Neural crest cell (in vitro differentiated cells): ENCODE results near the gene NAV2. TPM values are rescaled to one million over a fixed set of nuclear protein-coding genes. Genes with fewer than 3 reads are reported as not detected.
A peak's percentile ranks its signal among the peaks of the same experiment; 100 is the strongest.

Experiments used
- DNase-seq: peaks from one replicate; pipeline ENCODE4 v3.0.0; 2021; ENCODE audit warnings: low read depth, mixed read lengths, low spot score
- H3K27ac Mint-ChIP-seq: one replicate; pipeline ENCODE4 v1.8.0; 2021; ENCODE audit warnings: mild to moderate bottlenecking, mixed read lengths; ENCODE audit not compliant: unreplicated experiment
- H3K27me3 Mint-ChIP-seq: 2 replicates; pipeline ENCODE4 v1.8.0; 2021; ENCODE audit warnings: low read depth, mild to moderate bottlenecking, mixed read lengths
- H3K36me3 Mint-ChIP-seq: 2 replicates; pipeline ENCODE4 v1.8.0; 2021; ENCODE audit warnings: low read depth, mild to moderate bottlenecking, mixed read lengths
- H3K4me1 Mint-ChIP-seq: 2 replicates; pipeline ENCODE4 v1.8.0; 2021; ENCODE audit warnings: mixed read lengths
- H3K4me3 Mint-ChIP-seq: one replicate; pipeline ENCODE4 v1.8.0; 2021; ENCODE audit warnings: mild to moderate bottlenecking, mixed read lengths
- H3K9me3 Mint-ChIP-seq: 2 replicates; pipeline ENCODE4 v1.8.0; 2021; ENCODE audit warnings: mixed read lengths
- total RNA-seq: library from RNA; stranded (reverse); gene quantifications from 2 replicates; pipeline ENCODE4 v1.2.1, GENCODE V29; 2021
- TF ChIP-seq, protein P1 (sequence below): fragments of 200-600 bp; sonication (generic); conservative IDR thresholded peaks from 2 replicates; pipeline ENCODE4 v1.5.0; 2021; ENCODE audit warnings: antibody characterized with exemption, mild to moderate bottlenecking

NAV2 gene
- total RNA-seq, 1 donor from 2014 or later, result 14.1 TPM

DNA sequence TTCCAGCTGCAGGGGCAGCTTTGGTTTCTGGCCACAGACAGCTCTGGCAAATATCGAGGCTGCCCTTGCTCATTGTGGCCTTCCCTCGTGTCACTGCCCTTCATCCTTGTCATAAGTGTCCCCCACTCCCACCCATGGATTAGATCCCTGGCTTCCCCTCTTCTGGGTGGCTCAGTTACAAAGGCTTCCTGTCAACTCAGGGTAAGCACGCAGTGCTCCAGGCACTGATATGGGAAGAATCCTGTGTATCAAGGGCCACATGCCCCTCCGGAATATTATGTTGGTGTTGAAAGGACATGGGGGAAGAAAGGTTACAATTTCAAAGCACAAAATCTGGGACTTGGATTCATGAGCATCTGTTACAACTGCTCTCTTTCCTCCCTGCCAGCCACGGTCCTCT lies 319.5 kb downstream of the NAV2 start:
- Mint-ChIP-seq H3K27me3 (peaks cover 23% of the 10 kb centered on the region), H3K4me3 (no peak overlapping the region), H3K27ac (no peak overlapping the region), H3K4me1 (peaks cover 27% of the 10 kb centered on the region), H3K9me3 (no peaks in the 10 kb centered on the region), H3K36me3 (no peaks in the 10 kb centered on the region)
- DNase-seq, result no peak
- TF ChIP-seq, protein P1, sequence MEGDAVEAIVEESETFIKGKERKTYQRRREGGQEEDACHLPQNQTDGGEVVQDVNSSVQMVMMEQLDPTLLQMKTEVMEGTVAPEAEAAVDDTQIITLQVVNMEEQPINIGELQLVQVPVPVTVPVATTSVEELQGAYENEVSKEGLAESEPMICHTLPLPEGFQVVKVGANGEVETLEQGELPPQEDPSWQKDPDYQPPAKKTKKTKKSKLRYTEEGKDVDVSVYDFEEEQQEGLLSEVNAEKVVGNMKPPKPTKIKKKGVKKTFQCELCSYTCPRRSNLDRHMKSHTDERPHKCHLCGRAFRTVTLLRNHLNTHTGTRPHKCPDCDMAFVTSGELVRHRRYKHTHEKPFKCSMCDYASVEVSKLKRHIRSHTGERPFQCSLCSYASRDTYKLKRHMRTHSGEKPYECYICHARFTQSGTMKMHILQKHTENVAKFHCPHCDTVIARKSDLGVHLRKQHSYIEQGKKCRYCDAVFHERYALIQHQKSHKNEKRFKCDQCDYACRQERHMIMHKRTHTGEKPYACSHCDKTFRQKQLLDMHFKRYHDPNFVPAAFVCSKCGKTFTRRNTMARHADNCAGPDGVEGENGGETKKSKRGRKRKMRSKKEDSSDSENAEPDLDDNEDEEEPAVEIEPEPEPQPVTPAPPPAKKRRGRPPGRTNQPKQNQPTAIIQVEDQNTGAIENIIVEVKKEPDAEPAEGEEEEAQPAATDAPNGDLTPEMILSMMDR, result no peak

GRCh38 chr11:20032577-20033260 lies 320.1 kb downstream of the NAV2 start:
- no peak overlapping the region for H3K27ac Mint-ChIP-seq
- H3K4me3 Mint-ChIP-seq, result no peak overlapping the region
- TF ChIP-seq, protein P1, result no peak
- DNase-seq, result no peak
- H3K9me3 Mint-ChIP-seq, result no peaks in the 10 kb centered on the region
- no peaks in the 10 kb centered on the region for H3K36me3 Mint-ChIP-seq
- peaks cover 20% of the 10 kb centered on the region for H3K27me3 Mint-ChIP-seq
- peaks cover 23% of the 10 kb centered on the region for H3K4me1 Mint-ChIP-seq

GRCh38 chr11:20033806-20034205 lies 321.2 kb downstream of the NAV2 start:
- Mint-ChIP-seq H3K36me3 (peaks cover 2% of the 10 kb centered on the region), H3K4me3 (no peak overlapping the region), H3K27ac (no peak overlapping the region), H3K9me3 (no peaks in the 10 kb centered on the region), H3K4me1 (peaks cover 29% of the 10 kb centered on the region), H3K27me3 (peaks cover 11% of the 10 kb centered on the region)
- TF ChIP-seq, protein P1, result peak; percentile 32
- DNase-seq, result no peak

DNA sequence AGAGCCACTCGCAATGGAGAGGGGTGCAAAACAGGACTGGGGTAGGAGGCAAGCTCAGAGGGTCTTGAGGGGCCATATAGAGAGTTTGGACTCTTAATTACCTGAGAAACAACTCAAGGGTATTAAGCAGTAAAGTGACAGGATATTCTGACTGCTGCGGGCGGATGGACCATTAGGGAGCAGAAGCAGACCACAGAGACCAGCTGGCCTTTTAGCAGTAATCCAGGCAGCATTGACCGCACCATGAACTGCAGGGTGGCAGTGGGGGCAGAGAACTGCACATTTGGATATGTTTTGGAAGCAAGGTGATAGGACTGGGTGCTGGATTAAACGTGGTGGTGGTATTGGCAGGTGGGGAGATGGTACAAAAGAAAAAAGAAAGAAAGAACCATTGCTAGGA lies 322.3 kb downstream of the NAV2 start:
- peaks cover 5% of the 10 kb centered on the region for H3K27me3 Mint-ChIP-seq

DNA sequence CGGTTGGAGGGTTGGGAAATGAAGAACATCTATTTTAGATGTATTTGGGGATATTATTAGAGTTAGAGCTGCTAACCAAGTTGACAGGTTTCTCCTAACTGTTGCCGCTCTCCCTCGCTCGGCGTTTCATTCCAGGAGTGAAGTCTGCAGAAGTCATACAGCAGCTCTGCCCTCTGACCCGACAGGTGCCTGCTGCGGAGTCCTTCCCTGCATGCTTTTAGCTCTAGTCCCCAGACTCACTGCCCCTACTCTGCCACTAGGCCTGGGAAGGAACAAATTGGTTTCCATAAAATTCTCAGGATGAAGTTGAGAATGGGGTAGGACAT lies 322.7 kb downstream of the NAV2 start:
- peaks cover 2% of the 10 kb centered on the region for H3K36me3 Mint-ChIP-seq
- TF ChIP-seq, protein P1, result no peak
- no peak for DNase-seq
- peak overlapping the region; percentile 38 for H3K27ac Mint-ChIP-seq
- no peak overlapping the region for H3K4me3 Mint-ChIP-seq
- H3K4me1 Mint-ChIP-seq, result peaks cover 36% of the 10 kb centered on the region
- no peaks in the 10 kb centered on the region for H3K9me3 Mint-ChIP-seq
- peaks cover 4% of the 10 kb centered on the region for H3K27me3 Mint-ChIP-seq

More for the DNA sequence above, 322.3 kb downstream of the NAV2 start:
- TF ChIP-seq, protein P1, result no peak
- DNase-seq, result no peak
- H3K4me1 Mint-ChIP-seq, result peaks cover 32% of the 10 kb centered on the region
- peak overlapping the region; percentile 38 for H3K27ac Mint-ChIP-seq
- no peaks in the 10 kb centered on the region for H3K9me3 Mint-ChIP-seq
- H3K36me3 Mint-ChIP-seq, result peaks cover 2% of the 10 kb centered on the region
- no peak overlapping the region for H3K4me3 Mint-ChIP-seq
